Measurements from ENCODE around the gene ATP9B.
"Not testable (repeated sequence)": the region's sequence is repeated elsewhere in the genome, so short reads cannot be mapped to it uniquely, and the experiment has no call there.

The ATP9B gene

GRCh38 chr18:79361766-79362522 lies 292.8 kb downstream of the ATP9B start:
- DNase-seq (ENCODE audit: low spot score): no peak

- no peak for DNase-seq (ENCODE audit: low spot score)
Observed at GRCh38 chr18:79365701-79366100, 296.5 kb downstream of the ATP9B start.

GRCh38 chr18:79366177-79367094 lies 297.2 kb downstream of the ATP9B start:
- no peak for DNase-seq (ENCODE audit: low spot score)

- DNase-seq (ENCODE audit: low spot score): no peak
Observed at GRCh38 chr18:79367480-79367879, 298.3 kb downstream of the ATP9B start.

- no peak for DNase-seq (ENCODE audit: low spot score)
Observed at GRCh38 chr18:79367989-79368388, 298.8 kb downstream of the ATP9B start.

GRCh38 chr18:79368681-79369080 lies 299.5 kb downstream of the ATP9B start:
- DNase-seq (ENCODE audit: low spot score): no peak

GRCh38 chr18:79371561-79372121 lies 302.4 kb downstream of the ATP9B start:
- no peak for DNase-seq (ENCODE audit: low spot score)

GRCh38 chr18:79372461-79372860 lies 303.3 kb downstream of the ATP9B start:
- DNase-seq (ENCODE audit: low spot score): no peak

GRCh38 chr18:79372991-79373390 lies 303.8 kb downstream of the ATP9B start:
- DNase-seq (ENCODE audit: low spot score): no peak

GRCh38 chr18:79373736-79374135 lies 304.5 kb downstream of the ATP9B start:
- no peak for DNase-seq (ENCODE audit: low spot score)

- DNase-seq (ENCODE audit: low spot score): no peak
Observed at GRCh38 chr18:79374408-79375171, 305.4 kb downstream of the ATP9B start.

GRCh38 chr18:79375441-79376154 lies 306.4 kb downstream of the ATP9B start:
- no peak for DNase-seq (ENCODE audit: low spot score)

GRCh38 chr18:79376661-79377060 lies 307.5 kb downstream of the ATP9B start:
- DNase-seq (ENCODE audit: low spot score): not testable (repeated sequence)

GRCh38 chr18:79377187-79377891 lies 308.1 kb downstream of the ATP9B start:
- DNase-seq (ENCODE audit: low spot score): no peak

GRCh38 chr18:79378536-79379250 lies 309.5 kb downstream of the ATP9B start:
- peak; percentile 76 for DNase-seq (ENCODE audit: low spot score)

GRCh38 chr18:79379251-79379905 lies 310.2 kb downstream of the ATP9B start:
- DNase-seq (ENCODE audit: low spot score): no peak

GRCh38 chr18:79379931-79380815 lies 311.0 kb downstream of the ATP9B start:
- DNase-seq (ENCODE audit: low spot score): no peak

All from HuH-7 (cell line).